ENCODE data around the gene PACC1.

PACC1 gene

GRCh38 chr1:212431644-212432043, 17.0 kb upstream of the PACC1 start:
- H3K9ac ChIP-seq: no peak overlapping the region
- TF ChIP-seq, protein P1, sequence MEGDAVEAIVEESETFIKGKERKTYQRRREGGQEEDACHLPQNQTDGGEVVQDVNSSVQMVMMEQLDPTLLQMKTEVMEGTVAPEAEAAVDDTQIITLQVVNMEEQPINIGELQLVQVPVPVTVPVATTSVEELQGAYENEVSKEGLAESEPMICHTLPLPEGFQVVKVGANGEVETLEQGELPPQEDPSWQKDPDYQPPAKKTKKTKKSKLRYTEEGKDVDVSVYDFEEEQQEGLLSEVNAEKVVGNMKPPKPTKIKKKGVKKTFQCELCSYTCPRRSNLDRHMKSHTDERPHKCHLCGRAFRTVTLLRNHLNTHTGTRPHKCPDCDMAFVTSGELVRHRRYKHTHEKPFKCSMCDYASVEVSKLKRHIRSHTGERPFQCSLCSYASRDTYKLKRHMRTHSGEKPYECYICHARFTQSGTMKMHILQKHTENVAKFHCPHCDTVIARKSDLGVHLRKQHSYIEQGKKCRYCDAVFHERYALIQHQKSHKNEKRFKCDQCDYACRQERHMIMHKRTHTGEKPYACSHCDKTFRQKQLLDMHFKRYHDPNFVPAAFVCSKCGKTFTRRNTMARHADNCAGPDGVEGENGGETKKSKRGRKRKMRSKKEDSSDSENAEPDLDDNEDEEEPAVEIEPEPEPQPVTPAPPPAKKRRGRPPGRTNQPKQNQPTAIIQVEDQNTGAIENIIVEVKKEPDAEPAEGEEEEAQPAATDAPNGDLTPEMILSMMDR (conservative IDR thresholded peaks at IDR 0.05; ENCODE audit: low read depth, low read length): no peak
- no peak overlapping the region for H3K4me3 ChIP-seq (IDR thresholded peaks at IDR 0.05; ENCODE audit: insufficient read depth, low read depth, low read length)
- H3K27ac ChIP-seq: no peak overlapping the region
- peaks cover 7% of the 10 kb centered on the region for H3K4me1 ChIP-seq (ENCODE audit: low read depth, poor library complexity, severe bottlenecking)
- H4K20me1 ChIP-seq (ENCODE audit: insufficient read depth): no peaks in the 10 kb centered on the region
- no peaks in the 10 kb centered on the region for H3K36me3 ChIP-seq (ENCODE audit: insufficient read depth)
- peak overlapping the region; percentile 88; the same call in 1 of the 2 replicates for H2AFZ ChIP-seq (ENCODE audit: low read depth)
- H3K79me2 ChIP-seq (ENCODE audit: insufficient read depth, low read depth): no peaks in the 10 kb centered on the region
- H3K27me3 ChIP-seq (ENCODE audit: insufficient read depth, low read depth): no peaks in the 10 kb centered on the region
- no peak overlapping the region for H3K4me2 ChIP-seq

GRCh38 chr1:212430955-212431394, 16.3 kb upstream of the PACC1 start:
- no peak overlapping the region for H3K9ac ChIP-seq
- H3K27ac ChIP-seq: no peak overlapping the region
- H2AFZ ChIP-seq (ENCODE audit: low read depth): no peak overlapping the region
- no peaks in the 10 kb centered on the region for H3K36me3 ChIP-seq (ENCODE audit: insufficient read depth)
- H3K27me3 ChIP-seq (ENCODE audit: insufficient read depth, low read depth): no peaks in the 10 kb centered on the region
- peaks cover 7% of the 10 kb centered on the region for H3K4me1 ChIP-seq (ENCODE audit: low read depth, poor library complexity, severe bottlenecking)
- TF ChIP-seq, protein P1 (conservative IDR thresholded peaks at IDR 0.05; ENCODE audit: low read depth, low read length): no peak
- H3K4me3 ChIP-seq (IDR thresholded peaks at IDR 0.05; ENCODE audit: insufficient read depth, low read depth, low read length): no peak overlapping the region
- H4K20me1 ChIP-seq (ENCODE audit: insufficient read depth): no peaks in the 10 kb centered on the region
- no peaks in the 10 kb centered on the region for H3K79me2 ChIP-seq (ENCODE audit: insufficient read depth, low read depth)
- H3K4me2 ChIP-seq: no peak overlapping the region

DNA sequence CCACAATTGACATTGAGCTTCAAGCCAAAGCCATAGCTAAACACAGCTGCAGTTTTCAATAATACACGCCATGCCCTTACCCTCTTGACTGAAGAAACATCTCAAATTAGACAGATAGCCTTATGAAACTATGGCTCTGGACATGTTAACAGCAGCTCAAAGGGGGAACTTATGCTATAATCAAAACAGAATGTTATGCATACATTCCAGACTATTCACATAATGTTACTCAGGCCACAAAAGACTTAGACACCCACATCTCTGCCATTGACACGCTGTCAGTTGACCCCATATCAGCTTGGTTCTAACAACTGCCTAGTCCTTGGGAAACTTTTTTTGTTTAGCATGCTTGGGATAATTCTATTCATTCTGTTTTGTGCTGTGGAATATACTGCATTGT, 15.7 kb upstream of the PACC1 start:
- Histone ChIP-seq H3K4me3 (IDR thresholded peaks at IDR 0.05; ENCODE audit: insufficient read depth, low read depth, low read length) (no peak overlapping the region), H3K27me3 (ENCODE audit: insufficient read depth, low read depth) (no peaks in the 10 kb centered on the region), H3K9ac (no peak overlapping the region)

GRCh38 chr1:212428496-212428895, 13.8 kb upstream of the PACC1 start:
- Histone ChIP-seq H3K4me2 (no peak overlapping the region), H3K4me3 (IDR thresholded peaks at IDR 0.05; ENCODE audit: insufficient read depth, low read depth, low read length) (no peak overlapping the region), H3K79me2 (ENCODE audit: insufficient read depth, low read depth) (no peaks in the 10 kb centered on the region)

More for the DNA sequence above, 15.7 kb upstream of the PACC1 start:
- Histone ChIP-seq H3K79me2 (ENCODE audit: insufficient read depth, low read depth) (no peaks in the 10 kb centered on the region), H4K20me1 (ENCODE audit: insufficient read depth) (no peaks in the 10 kb centered on the region), H2AFZ (ENCODE audit: low read depth) (no peak overlapping the region), H3K27ac (no peak overlapping the region), H3K36me3 (ENCODE audit: insufficient read depth) (no peaks in the 10 kb centered on the region), H3K4me1 (ENCODE audit: low read depth, poor library complexity, severe bottlenecking) (peaks cover 7% of the 10 kb centered on the region), H3K4me2 (no peak overlapping the region)
- TF ChIP-seq, protein P1 (conservative IDR thresholded peaks at IDR 0.05; ENCODE audit: low read depth, low read length): no peak

More at GRCh38 chr1:212428496-212428895, 13.8 kb upstream of the PACC1 start:
- TF ChIP-seq, protein P1 (conservative IDR thresholded peaks at IDR 0.05; ENCODE audit: low read depth, low read length): no peak
- Histone ChIP-seq H2AFZ (ENCODE audit: low read depth) (no peak overlapping the region), H4K20me1 (ENCODE audit: insufficient read depth) (no peaks in the 10 kb centered on the region), H3K27me3 (ENCODE audit: insufficient read depth, low read depth) (no peaks in the 10 kb centered on the region), H3K36me3 (ENCODE audit: insufficient read depth) (no peaks in the 10 kb centered on the region), H3K4me1 (ENCODE audit: low read depth, poor library complexity, severe bottlenecking) (peaks cover 7% of the 10 kb centered on the region), H3K27ac (no peak overlapping the region), H3K9ac (no peak overlapping the region)

All from KMS-11 (cell line).